HK-2 (cell line): ENCODE data around the gene FBL.

Experiments used
- DNase-seq: peaks from one replicate; pipeline ENCODE4 v3.0.0-alpha.2; 2018; ENCODE audit not compliant: unreplicated experiment

The FBL gene

GRCh38 chr19:39842693-39843435 is 3.3 kb downstream of the FBL start:
- no peak for DNase-seq

GRCh38 chr19:39841041-39841440 is 5.1 kb downstream of the FBL start:
- no peak for DNase-seq

- no peak for DNase-seq
Measured at GRCh38 chr19:39840492-39840891, 5.7 kb downstream of the FBL start.

GRCh38 chr19:39839678-39840327 is 6.4 kb downstream of the FBL start:
- DNase-seq, result no peak

GRCh38 chr19:39838569-39838968 is 7.6 kb downstream of the FBL start:
- DNase-seq, result no peak

- no peak for DNase-seq
Measured at GRCh38 chr19:39837978-39838377, 8.2 kb downstream of the FBL start.

GRCh38 chr19:39834287-39834841 is 11.8 kb downstream of the FBL start:
- DNase-seq, result no peak

- DNase-seq, result peak; percentile 97
Measured at GRCh38 chr19:39833464-39834286, 12.5 kb downstream of the FBL start, which contains the start of gene DYRK1B. Gene DYRK1B, minus strand, starts transcription at chr19:39834162. Its CDS starts 2,295 bp downstream, at chr19:39831867.

- DNase-seq, result no peak
Measured at GRCh38 chr19:39833160-39833463, 13.1 kb downstream of the FBL start.

- no peak for DNase-seq
Measured at GRCh38 chr19:39832341-39833083, 13.7 kb downstream of the FBL start.

GRCh38 chr19:39831679-39832078 is 14.5 kb downstream of the FBL start:
- no peak for DNase-seq

- DNase-seq, result no peak
Measured at GRCh38 chr19:39830847-39831246, 15.3 kb downstream of the FBL start.

GRCh38 chr19:39830406-39830805 is 15.8 kb downstream of the FBL start:
- DNase-seq, result no peak

GRCh38 chr19:39829702-39830275 is 16.4 kb downstream of the FBL start:
- DNase-seq, result no peak

GRCh38 chr19:39828654-39829032 is 17.5 kb downstream of the FBL start:
- DNase-seq, result no peak

GRCh38 chr19:39828015-39828653 is 18.0 kb downstream of the FBL start:
- no peak for DNase-seq

- no peak for DNase-seq
Measured at GRCh38 chr19:39827216-39827615, 19.0 kb downstream of the FBL start.

- DNase-seq, result no peak
Measured at GRCh38 chr19:39826311-39826945, 19.8 kb downstream of the FBL start.

GRCh38 chr19:39825531-39826076 is 20.6 kb downstream of the FBL start:
- no peak for DNase-seq

GRCh38 chr19:39825093-39825463 is 21.1 kb downstream of the FBL start:
- DNase-seq, result no peak
